Glutamatergic neuron (in vitro differentiated cells): ENCODE data around the gene CELA3B. TPM values are rescaled to one million over a fixed set of nuclear protein-coding genes. Genes with fewer than 3 reads are reported as not detected.

Experiments
- DNase-seq: peaks from one replicate; pipeline ENCODE4 v3.0.0; 2022
- H3K27ac Mint-ChIP-seq: one replicate; pipeline ENCODE4 v1.8.0; 2020; ENCODE audit warnings: mild to moderate bottlenecking, mixed read lengths, inconsistent platforms; ENCODE audit not compliant: unreplicated experiment
- H3K27me3 Mint-ChIP-seq: one replicate; pipeline ENCODE4 v1.8.0; 2020; ENCODE audit warnings: mild to moderate bottlenecking, moderate library complexity, mixed read lengths, inconsistent platforms; ENCODE audit not compliant: unreplicated experiment
- H3K36me3 Mint-ChIP-seq: one replicate; pipeline ENCODE4 v1.8.0; 2020; ENCODE audit warnings: mild to moderate bottlenecking, mixed read lengths, inconsistent platforms; ENCODE audit not compliant: unreplicated experiment
- H3K4me1 Mint-ChIP-seq: one replicate; pipeline ENCODE4 v1.8.0; 2020; ENCODE audit warnings: mild to moderate bottlenecking, low read depth, mixed read lengths, inconsistent platforms; ENCODE audit not compliant: unreplicated experiment
- H3K4me3 Mint-ChIP-seq: one replicate; pipeline ENCODE4 v1.8.0; 2020; ENCODE audit warnings: mild to moderate bottlenecking, mixed read lengths, inconsistent platforms; ENCODE audit not compliant: unreplicated experiment
- H3K9me3 Mint-ChIP-seq: one replicate; pipeline ENCODE4 v1.8.0; 2020; ENCODE audit warnings: mild to moderate bottlenecking, moderate library complexity, mixed read lengths, inconsistent platforms; ENCODE audit not compliant: unreplicated experiment
- total RNA-seq: library from RNA; stranded (reverse); fragmentation: NEBNext Ultra II Directional; extraction: Animal tissue kit (Norgen Biotek cat#: 25700); gene quantifications from one replicate; pipeline ENCODE4 v1.2.1, GENCODE V29; 2021; ENCODE audit not compliant: unreplicated experiment
- TF ChIP-seq, protein P1 (sequence below): fragments of 200-600 bp; sonication (generic); IDR thresholded peaks from one replicate; pipeline ENCODE4 v1.5.0; 2021; ENCODE audit not compliant: partially characterized antibody, unreplicated experiment

Gene CELA3B
- total RNA-seq, 1 donor from 2014 or later, result not detected

DNA sequence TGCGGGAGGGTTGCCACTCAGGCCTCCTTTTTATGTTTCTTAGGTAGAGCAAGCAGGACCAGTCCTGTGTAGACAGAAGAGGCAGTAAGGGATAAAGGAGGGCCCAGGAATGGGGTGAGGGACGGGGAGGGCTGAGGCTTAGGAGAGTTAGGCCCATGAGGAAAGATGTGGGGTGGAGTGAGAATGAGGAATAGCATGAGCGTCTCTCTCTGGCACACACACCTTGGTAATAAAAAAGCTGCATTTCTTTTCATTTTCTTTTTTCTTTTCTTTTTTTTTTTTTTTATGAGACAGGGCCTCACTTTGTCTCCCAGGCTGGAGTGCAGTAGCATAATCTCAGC is 32.1 kb upstream of the CELA3B start:
- DNase-seq, result no peak
- Mint-ChIP-seq H3K4me1 (no peaks in the 10 kb centered on the region), H3K9me3 (no peaks in the 10 kb centered on the region), H3K27me3 (peaks cover 2% of the 10 kb centered on the region), H3K27ac (no peak overlapping the region), H3K4me3 (no peak overlapping the region), H3K36me3 (no peaks in the 10 kb centered on the region)
- TF ChIP-seq, protein P1, sequence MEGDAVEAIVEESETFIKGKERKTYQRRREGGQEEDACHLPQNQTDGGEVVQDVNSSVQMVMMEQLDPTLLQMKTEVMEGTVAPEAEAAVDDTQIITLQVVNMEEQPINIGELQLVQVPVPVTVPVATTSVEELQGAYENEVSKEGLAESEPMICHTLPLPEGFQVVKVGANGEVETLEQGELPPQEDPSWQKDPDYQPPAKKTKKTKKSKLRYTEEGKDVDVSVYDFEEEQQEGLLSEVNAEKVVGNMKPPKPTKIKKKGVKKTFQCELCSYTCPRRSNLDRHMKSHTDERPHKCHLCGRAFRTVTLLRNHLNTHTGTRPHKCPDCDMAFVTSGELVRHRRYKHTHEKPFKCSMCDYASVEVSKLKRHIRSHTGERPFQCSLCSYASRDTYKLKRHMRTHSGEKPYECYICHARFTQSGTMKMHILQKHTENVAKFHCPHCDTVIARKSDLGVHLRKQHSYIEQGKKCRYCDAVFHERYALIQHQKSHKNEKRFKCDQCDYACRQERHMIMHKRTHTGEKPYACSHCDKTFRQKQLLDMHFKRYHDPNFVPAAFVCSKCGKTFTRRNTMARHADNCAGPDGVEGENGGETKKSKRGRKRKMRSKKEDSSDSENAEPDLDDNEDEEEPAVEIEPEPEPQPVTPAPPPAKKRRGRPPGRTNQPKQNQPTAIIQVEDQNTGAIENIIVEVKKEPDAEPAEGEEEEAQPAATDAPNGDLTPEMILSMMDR, result no peak

DNA sequence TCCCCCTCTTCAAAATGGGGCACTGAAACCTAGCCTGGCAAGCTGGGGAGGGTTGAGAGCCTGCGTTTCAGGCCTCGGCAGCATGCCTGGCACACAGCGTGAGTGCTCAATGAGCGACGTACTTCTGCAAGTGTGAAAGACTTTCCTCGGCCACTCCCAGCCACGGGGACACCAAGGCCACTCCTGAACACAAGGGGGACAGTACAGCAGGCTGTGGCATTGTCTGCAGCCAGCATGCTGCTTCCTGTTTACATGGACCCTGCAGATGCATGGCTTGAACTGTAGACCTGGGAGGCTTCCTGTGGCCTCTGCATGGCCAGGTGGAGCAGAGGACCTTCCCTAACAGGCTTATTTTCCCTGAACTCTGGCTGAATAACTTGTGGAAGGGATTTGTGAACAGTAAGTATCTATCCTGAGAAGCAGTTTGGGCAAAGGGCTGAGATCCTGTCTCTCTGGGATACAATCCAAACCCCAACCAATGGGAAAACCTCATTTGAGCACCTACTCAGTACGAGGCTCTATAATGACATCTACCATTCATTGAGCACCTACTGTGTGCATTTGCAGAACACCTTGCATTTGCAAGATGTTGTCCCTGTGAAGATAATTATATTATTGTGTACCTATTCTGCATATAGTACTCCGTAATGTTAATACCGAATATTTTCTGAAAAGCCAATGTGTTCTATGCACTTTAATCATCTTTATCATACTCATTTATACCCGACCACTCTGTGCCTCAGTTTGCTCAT is 29.8 kb upstream of the CELA3B start:
- Mint-ChIP-seq H3K4me1 (no peaks in the 10 kb centered on the region), H3K36me3 (no peaks in the 10 kb centered on the region), H3K4me3 (no peak overlapping the region), H3K9me3 (no peaks in the 10 kb centered on the region), H3K27ac (no peak overlapping the region), H3K27me3 (peaks cover 2% of the 10 kb centered on the region)
- TF ChIP-seq, protein P1, result no peak
- DNase-seq, result no peak

DNA sequence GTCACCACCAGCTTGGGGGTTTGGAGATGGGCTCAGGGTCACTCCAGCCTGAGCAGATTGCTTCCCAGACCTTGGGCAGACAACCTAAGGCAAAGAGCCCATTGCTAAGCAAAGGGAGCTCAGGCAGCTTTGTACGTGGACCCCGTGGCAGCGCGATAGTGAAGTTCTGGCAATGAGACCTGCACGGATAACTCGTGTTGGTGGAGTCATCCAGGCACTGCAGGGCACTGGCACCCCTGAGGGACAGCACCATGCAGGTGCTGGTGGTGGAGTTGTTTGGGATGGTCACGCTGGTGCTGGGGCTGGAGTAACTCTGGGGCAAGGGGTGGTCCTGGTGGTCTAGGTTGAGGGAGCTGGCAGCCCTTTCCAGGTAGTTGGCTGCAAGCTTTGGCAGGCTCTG is 26.1 kb upstream of the CELA3B start:
- TF ChIP-seq, protein P1, result no peak
- Mint-ChIP-seq H3K36me3 (no peaks in the 10 kb centered on the region), H3K4me1 (no peaks in the 10 kb centered on the region), H3K4me3 (no peak overlapping the region), H3K9me3 (peaks cover 3% of the 10 kb centered on the region), H3K27me3 (peaks cover 2% of the 10 kb centered on the region), H3K27ac (no peak overlapping the region)
- no peak for DNase-seq

DNA sequence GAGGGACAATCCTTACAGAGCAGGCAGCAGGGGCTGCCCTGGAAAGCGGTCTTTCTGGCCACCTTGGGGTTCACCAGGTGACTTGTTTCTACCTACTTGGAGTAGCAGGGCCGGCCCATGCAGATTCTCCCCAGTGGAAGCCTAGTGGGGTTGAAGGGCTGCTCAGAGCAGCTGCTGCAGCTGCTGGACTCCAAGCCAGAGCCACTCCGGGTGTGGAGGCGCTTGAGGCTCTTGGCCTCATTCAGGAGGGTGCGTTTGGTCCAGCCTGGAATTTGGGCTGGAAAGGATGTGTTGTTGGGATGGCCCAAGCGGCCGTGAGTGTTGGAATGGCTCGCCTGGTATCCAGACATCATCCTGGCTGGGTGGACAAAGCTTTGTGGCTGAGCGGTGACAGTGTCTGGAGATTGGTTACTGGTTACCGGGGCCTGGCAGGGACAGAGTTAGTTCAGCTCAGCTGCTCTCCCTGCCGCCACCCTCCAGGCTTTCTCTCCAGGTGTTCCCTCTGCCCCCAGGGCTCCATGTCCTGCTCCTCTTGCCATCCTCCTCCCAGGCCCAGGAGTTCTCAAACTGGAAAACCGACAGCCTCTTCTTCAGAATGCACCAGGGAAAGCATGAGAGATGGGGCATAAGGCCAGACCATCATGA is 25.5 kb upstream of the CELA3B start:
- TF ChIP-seq, protein P1, result no peak
- peaks cover 2% of the 10 kb centered on the region for H3K27me3 Mint-ChIP-seq
- DNase-seq, result no peak
- H3K36me3 Mint-ChIP-seq, result no peaks in the 10 kb centered on the region
- peaks cover 3% of the 10 kb centered on the region for H3K9me3 Mint-ChIP-seq
- no peak overlapping the region for H3K4me3 Mint-ChIP-seq
- no peak overlapping the region for H3K27ac Mint-ChIP-seq
- H3K4me1 Mint-ChIP-seq, result no peaks in the 10 kb centered on the region

DNA sequence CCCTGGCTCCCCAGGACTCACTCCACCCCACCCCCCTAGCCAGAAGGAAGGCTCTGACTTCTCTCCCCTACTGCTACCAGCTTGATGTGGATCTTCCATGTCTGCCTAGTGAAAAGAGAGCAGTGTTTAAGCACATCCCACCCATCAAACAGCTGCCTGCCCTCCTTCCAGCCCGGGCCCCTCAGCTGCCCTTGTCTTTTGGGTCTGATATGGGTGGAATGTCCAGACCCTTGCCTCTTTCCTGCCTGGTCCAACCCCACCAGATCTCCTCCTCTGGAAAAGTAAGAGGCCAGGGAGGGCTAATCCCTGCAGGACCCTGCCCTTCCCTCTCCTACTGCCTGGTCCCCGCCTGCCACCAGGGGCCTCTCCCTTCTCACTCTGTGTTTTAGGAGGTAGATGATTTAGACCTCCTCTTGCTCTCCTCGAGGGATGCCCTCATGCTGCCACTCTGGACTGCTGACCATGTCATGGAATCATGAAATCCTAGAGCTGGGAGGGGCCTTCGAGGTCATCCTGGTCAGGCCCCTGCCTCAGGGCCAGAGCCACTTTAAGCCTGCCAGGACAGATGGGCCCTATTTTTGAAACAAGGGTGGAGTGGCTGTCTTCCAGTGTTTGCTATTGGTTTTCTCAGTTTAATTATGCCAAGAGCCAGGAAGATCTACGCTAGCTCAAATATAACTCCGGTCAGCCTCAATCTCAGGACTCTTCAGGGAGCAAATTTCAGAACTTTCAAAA is 23.9 kb upstream of the CELA3B start:
- DNase-seq, result no peak
- Mint-ChIP-seq H3K27me3 (peaks cover 2% of the 10 kb centered on the region), H3K4me3 (no peak overlapping the region), H3K27ac (no peak overlapping the region), H3K36me3 (no peaks in the 10 kb centered on the region), H3K4me1 (no peaks in the 10 kb centered on the region), H3K9me3 (peaks cover 3% of the 10 kb centered on the region)
- TF ChIP-seq, protein P1, result no peak
